Epithelial cell of proximal tubule (primary cell): ENCODE measurements around the gene ATP5F1E. TPM values are rescaled to one million over a fixed set of nuclear protein-coding genes. Genes with fewer than 3 reads are reported as not detected.

Source experiments
- DNase-seq: peaks from one replicate; pipeline ENCODE4 v3.0.0-alpha.2; 2011; ENCODE audit warnings: low read depth
- H3K4me3 ChIP-seq: 2 replicates; pipeline ENCODE4 v1.5.1; 2011; ENCODE audit warnings: low read depth, mild to moderate bottlenecking, low read length
- CTCF ChIP-seq: conservative IDR thresholded peaks from 2 replicates; pipeline ENCODE4 v1.5.1; 2012; ENCODE audit warnings: low read depth, mild to moderate bottlenecking, low read length
- total RNA-seq: library from RNA; depleted of rRNA; stranded (reverse); fragments of >200 nt; gene quantifications from 2 replicates; pipeline ENCODE4 v1.2.3, GENCODE V29; 2015

The ATP5F1E gene
- total RNA-seq, 1 donor from 2014 or later, result 46.4 TPM

DNA sequence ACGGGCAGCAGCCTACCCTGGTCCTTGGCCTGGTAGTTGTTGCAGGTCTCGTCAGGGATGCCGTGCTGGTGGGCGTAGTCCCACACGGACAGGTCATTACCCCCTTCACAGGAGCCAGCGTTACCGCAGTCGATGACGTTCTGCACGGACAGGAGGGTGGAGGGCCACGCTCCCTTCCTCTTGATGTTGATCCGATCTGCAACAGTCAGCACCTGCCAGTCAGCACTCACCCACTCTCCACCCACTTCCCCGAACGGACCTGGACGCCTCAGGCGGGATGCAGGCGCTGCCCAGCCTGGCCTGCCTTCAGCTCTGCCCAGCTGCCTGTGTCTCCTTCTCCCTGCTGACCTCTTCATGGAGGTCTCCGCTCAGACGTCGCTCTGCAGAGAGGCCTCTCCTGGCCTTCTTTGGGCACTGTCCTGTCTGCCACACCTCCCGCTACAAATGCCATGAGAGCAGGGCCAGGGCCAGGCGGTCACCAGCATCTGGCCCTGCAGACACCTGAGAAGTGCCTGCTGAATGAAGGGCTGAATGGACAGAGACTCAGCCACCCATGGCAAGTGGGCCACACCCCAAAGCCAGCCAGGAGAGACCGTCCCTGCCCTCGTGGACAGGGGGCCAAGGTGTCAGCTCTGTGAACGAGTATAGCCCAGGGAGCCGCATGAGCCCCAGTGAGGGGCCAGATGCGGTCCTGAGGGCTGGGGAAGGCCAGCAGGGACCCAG, 30.5 kb downstream of the ATP5F1E start:
- no peak for DNase-seq
- no peak for TF ChIP-seq CTCF
- H3K4me3 ChIP-seq, result no peak overlapping the region

- no peak for TF ChIP-seq CTCF
- DNase-seq, result no peak
- H3K4me3 ChIP-seq, result no peak overlapping the region
These were observed 31.1 kb downstream of the ATP5F1E start for GRCh38 chr20:59001068-59001448.

DNA sequence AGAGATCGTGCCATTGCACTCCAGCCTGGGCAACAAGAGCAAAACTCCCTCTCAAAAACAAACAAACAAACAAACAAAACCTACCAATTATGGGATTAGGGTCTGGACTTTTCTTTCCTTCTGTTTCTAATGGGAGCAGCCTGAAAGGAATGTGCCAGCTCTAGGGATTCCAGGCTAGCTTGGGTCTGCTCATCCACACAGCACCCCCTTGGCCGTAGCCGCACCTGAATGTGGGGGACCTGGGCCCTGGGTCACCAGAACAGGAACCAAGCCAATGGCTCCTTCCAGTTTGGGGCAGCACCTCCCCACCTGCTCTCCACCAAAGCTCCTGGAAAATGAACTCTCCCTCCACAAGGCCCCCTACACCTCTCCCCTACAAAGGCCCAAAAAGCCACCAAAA, 31.8 kb downstream of the ATP5F1E start:
- no peak for DNase-seq
- H3K4me3 ChIP-seq, result no peak overlapping the region
- no peak for TF ChIP-seq CTCF

DNA sequence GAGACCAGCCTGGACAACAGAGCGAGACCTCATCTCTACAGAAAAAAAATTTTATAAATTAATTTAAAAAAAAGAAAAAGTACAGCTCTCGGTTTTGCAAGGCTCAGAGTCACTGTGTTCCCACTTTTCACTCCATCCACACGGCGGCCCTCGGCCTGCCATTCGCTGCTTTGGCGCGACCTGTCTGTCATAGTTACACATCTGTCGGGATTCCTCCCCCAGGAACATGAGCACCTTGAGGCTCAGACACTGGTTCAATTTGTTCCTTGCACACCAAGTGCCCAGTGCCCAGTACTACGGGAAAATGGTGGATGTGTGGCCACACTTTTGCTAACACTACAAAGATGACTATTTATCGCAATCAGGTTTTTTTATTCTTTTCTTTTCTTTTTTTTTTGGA, 33.5 kb downstream of the ATP5F1E start:
- no peak overlapping the region for H3K4me3 ChIP-seq
- DNase-seq, result no peak
- no peak for TF ChIP-seq CTCF

DNA sequence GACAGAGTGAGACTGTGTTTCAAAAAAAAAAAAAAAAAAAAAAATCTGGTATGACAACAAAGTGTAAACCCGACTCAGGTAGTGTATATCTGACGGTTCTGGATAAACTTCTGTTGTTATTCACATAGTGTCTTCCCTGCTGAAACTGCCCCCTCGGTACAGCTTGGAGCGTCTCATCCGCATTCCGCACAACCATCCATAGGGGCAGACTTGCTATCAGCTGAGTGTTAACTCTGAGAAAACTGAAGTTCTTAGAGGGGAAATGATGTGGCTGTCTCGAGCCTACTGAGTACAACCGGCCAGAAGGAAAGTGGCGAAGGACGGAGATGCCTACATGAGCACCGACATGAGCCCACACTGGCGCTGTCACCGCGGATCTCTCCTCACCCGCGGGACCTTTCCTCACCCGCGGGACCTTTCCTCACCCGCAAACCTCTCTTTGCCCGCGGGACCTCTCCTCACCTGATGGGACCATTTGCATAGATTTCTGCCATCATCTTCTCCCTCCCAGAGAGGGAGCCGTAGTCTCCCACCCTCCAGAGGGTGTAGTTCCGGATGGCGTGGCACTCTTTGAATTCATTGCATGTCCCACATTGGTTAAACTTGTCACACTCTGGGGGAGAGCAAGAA, 34.9 kb downstream of the ATP5F1E start:
- no peak for TF ChIP-seq CTCF
- no peak overlapping the region for H3K4me3 ChIP-seq
- no peak for DNase-seq

- no peak overlapping the region for H3K4me3 ChIP-seq
- TF ChIP-seq CTCF, result no peak
- no peak for DNase-seq
These were observed 35.9 kb downstream of the ATP5F1E start for GRCh38 chr20:58996226-58996611.

DNA sequence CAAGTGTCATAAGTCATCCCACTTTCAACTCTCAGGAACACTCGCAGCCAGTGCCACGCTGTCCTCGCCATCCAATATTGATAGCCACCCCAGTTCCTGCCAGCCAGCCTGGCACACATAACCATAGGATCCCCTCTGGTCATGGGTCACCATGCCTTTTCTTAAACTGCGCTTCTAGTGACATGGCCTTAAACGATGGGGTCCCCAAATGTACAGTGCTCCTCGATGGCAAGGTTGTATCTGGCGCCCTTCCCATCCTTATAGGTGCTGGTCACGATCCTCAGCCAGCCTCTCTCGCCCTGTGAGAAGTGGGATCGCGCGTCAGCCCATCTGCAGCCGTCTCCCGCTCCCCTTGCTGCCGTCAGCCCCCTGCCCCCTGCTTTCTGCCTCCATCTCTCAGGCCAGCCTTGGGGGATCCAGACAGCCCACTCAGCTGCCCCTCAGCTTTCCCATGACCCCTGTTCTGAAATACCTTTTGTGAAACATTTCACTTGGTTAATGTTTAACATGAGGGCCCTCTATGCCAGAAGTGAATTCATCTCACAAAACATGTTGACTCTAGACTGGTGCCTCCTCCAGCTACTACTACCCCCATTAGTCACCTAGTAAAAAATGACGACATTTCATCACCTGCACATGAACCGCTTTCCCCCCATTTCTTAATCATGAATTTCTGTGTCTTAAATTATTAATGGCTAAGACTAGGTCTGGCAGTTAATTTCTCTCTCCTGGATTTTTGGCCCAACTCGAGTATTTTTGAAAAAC, 36.5 kb downstream of the ATP5F1E start:
- no peak overlapping the region for H3K4me3 ChIP-seq
- peak; percentile 54 for DNase-seq
- TF ChIP-seq CTCF, result no peak
